Hematopoietic multipotent progenitor cell treated with erythropoietin and hydrocortisone succinate and interleukin-3 and kit ligand, for 15 days (in vitro differentiated cells): ENCODE results near the gene SRL.

ENCODE experiments used
- DNase-seq: peaks from one replicate; pipeline ENCODE4 v3.0.0-alpha.2; 2015; ENCODE audit warnings: low spot score

The SRL gene

DNA sequence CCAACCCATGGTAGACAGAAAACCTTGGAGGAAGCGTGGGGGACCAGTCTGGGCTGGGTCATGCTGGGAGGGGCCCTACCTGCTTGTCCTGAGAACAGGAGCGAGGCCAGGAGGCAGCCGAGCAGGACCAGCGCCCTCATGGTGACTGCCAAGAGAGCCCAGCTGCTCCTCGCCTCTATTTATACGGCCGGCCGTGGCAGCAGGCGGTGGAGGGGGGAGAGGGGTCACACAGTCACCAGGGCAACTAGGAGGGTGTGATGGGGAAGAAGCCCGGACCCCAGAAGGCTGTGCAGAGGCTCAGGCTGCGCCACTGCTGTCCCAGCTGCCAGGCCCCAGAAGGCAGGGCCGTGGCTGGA, at the start of gene SRL:
Gene SRL, minus strand, starts transcription at position 153 of the 356 bp plus-strand sequence. Its CDS starts 13 bp downstream, at position 140.
- DNase-seq: no peak

DNA sequence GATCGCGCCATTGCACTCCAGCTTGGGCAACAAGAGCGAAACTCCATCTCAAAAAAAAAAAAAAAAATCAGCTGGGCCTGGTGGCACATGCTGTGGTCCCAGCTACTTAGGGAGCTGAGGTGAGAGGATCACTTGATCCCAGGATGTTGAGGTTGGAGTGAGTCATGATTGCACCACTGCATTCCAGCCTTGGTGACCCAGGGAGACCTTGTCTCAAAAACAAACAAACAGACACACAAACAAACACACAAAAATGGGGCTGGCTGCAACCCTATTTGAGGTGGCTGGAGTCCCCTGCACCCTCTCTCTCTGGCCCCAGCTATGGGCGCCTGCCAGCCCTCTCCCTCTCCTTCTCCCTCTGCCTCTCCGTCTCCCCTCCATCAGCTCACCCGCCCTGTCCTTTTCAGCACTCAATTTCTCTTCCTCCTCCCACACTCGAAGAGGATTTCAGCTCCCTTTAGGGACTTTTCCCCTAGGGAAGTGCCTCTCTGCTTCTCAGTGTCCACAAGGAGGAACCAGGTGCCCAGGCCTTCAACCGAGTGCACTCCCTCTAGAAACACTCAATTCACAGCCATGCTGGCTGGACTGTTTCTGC, 48.5 kb upstream of the SRL start:
- DNase-seq: no peak

DNA sequence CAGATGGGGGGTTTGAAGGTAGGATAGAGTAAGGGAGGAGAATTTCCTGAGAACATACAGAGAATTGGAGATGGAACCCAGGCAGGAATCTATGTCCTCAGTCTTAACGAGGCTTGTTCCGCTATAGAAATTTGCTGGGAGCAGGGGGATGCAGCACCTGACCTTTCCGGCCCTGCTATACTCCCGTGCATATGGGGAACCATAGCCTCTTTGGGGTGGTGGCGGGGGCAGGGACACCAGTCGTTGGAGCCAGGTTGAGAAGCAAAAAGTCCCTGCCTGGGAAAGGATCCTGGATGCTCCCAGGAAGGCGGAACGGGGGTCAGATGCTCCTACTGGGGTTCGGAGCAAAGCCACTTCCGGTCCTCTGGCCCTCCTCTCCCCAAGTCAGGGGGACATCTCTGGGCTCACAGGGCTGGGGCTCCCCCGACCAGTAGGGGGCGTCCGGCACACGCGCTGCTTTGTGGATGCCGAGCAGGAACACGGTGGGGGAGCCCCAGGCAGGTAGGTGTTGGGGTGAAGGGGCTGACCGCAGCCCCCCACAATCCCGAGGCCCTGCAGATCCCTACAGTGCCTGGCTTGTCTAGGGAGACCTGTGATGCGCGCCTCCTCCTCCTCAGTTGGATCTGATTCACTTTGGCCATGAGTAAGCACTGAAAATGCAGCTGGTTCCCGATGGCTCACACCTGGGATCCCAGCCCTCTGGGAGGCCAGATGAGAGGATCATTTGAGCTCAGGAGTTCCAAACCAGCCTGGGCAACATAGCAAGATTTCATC, 46.5 kb upstream of the SRL start:
- DNase-seq: peak; percentile 71

DNA sequence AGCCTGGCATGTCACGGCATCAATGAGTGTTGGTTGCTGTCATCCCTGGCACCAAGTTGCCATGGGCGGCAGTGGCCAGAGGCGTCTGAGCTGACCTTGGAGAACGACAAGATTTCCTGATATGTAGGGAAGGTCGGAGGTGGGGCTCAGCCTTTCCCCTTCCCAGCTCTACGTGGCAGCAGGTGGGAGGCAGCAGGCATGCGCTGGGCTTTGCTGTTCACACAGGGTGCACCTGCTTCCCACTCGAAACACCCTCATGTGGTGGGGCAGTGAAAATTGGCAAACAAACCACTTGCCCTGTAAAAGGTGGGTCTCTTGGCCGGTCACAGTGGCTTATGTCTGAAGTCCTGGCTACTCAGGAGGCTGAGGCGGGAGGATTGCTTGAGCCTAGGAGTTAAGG, 43.3 kb upstream of the SRL start:
- DNase-seq: no peak

DNA sequence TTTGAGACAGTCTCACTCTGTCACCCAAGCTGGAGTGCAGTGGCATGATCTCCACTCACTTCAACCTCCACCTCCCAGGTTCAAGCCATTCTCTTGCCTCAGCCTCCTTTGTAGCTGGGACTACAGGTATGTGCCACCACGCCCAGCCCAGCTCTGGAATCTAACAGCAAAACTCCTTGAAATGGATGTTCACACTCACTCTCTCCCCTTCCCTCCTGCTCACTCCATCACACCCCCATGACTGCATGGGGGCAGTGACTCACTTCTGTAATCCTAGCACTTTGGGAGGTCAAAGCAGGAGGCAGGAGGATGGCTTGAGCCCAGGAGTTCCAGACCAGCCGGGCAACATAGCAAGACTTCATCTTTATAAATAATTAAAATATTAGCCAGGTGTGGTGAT, 42.1 kb upstream of the SRL start:
- no peak for DNase-seq

DNA sequence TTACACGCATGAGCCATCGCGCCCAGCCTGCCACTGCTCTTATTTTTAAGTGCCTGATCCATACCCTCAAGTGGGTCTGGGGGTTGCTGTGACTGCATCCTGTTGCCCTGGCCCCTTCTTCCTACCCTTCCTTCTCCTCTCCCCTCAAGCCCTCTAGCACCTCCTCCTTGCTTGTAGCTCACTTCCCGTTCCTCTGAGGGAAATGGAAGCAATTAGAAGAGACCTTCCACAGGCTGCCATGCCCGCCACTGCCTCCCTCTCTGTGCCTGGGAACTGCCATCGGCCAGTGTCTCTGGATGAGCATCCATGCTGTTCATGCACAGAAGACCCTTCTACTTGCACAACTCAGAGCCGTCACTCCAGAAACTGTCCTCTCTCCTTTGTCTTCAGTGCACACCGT, 41.6 kb upstream of the SRL start:
- no peak for DNase-seq

DNA sequence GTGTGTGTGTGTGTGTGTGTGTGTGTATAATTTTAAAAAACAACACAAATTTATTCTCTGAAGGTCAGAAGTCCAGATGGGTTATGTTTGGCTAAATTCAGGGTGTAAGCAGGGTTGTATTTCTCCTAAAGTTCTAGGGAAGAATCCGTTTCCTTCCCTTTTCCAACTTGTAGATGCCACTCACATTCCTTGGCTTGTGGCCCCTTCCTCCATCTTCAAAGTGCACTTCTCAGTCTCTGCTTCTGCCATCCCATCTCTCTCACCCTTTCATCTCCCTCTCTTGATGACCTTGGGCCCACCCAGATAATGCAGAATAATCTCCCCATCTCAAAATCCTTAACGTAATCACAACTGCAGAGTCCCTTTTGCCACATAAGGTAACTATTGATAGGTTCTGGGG, 38.7 kb upstream of the SRL start:
- DNase-seq: no peak

DNA sequence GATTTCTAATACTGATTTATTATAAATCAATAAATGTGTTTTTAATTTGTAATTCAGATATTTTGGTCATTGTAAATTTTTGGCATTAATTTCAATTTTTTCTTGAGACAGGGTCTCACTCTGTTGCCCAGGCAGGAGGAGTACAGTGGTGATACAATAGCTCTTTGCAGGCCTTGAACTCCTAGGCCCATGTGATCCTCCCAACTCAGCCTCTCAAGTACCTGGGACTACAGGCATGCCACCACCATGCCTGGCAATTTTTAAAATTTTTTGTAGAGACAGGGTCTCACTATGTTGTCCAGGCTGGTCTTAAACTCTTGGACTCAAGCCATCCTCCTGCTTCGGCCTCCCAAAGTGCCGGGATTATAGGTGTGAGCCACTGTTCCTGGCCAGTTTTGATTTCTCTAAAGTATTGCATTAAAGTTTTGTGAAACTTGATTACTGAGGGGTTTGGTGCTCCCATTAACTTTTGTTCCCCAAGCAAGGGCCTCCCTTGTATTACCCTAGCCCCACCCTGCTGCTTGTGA, 36.2 kb upstream of the SRL start:
- DNase-seq: no peak

DNA sequence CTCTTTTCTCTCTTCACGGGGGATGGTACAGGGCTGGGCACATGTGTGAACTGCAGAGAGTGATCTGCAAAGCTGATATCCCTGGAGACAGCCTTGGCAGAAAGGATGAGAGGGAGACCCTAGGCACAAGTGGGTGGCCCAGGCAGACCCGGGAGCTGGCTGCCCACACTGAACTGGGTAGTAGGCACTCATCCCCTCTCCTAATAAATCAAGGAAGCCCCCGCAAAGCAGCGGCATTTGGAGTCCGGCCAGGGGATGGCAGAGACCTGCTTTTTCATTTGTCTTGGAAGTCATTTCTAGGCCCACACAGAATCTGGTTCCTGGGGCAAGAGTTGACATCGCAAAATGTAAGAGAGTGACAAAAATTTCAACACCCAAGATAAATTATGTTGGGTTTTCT, 34.0 kb upstream of the SRL start:
- DNase-seq: no peak

DNA sequence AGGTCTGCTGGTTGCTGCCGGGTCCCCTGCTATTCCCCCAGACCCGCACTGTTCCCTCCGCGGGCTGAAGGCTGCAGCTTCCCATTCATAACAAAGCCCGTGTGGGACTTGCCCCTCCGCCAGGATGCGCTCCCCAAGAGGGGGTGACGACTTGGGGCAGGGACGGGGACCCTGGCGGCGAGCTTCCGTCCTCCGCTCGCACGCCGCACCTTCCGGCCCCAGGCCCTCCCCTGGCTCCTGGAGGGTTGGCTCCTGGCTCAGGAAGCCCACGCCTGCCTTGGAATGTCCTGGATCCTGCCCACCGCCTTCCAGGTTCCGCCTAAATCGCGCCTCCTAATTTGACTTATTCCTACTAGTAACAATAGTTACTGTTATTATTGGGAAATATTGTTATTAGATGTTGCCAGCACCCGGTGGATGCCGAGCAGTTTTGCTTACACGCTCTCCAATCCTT, 32.0 kb upstream of the SRL start:
- no peak for DNase-seq

DNA sequence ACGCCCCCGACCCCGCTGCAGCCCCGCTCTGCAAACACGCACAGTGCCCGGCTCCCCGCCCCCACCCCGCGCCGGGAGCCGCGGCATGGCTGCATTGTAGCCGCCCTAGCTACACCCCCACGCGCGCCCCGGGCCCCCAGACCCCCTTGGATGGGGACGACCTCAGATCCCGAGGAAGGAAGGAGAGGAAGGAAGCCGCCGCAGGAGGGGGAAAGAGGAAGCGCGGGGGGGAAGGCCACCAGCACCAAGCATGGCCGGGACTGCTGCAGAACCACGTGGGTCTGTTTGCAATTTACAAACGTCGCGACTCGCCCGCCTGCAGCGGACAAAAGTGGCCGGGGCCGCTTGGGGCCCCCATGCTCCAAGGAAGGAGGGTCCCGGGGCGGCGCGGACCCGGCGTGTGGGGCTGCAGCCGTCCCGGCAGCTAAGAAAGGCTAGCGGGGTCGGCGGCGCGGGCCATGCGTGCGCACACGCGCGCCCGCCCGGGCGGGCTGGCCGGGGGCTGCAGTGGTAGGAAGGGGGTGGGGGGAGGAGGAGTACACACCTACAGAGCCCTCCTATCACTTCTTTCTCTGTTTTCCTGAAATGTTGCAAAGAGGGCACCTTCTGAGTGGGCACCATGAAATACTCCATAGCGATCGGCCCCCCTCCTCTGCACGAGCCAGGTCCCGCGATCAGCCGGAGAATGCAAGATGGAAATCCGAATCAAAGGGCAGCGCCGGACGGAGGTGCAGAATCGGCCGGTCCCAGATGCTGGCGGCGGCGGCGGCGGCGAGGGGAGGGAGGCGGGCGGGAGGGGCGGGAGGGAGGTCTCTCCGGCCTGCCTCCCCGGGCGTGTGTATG, 30.5 kb upstream of the SRL start:
- no peak for DNase-seq

DNA sequence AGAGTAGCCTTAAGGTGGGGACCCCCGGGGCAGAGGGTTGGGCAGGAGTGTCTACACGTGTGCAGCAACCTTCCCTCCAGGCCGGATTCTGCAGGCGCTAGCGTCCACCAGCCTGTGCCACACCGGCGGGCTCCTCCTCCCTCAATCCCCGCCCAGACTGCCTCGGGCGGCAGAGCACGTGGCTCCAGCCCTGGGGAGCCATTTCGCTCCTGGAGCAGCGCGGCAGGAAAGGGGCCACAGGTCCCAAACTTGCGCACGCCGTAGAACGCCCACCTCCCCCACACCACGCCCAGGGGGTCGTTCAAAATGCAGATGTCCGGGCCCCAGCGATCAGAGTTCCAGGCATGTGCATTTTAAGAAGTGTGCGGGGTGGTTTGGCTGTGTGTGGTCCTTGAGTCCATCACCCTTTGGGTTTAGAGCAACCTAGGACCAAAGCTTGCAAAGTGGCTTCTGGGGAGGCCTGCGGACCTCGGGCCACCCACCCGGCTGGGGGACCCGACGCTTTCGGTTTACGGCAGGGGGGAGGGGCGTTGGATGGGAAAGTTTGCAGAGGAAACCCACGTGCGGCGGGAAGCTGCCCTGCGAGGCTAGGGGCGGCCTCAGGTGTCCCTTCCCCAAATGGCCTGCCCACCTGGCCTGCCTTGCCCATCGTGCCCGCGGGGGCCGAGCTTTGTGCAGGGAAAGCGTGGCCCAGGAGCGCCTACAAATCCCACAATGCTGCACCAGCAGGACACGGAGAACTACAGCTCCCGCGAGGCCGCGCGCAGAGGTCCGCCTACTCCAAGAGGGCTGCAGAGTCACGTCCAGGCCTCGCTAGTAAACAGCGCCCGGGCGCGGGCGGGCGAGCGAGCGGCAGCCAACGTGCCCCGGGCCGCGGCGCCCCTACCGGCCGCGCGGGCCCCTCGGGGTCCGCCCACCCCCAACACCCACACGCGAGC, 29.6 kb upstream of the SRL start:
- DNase-seq: peak; percentile 88

DNA sequence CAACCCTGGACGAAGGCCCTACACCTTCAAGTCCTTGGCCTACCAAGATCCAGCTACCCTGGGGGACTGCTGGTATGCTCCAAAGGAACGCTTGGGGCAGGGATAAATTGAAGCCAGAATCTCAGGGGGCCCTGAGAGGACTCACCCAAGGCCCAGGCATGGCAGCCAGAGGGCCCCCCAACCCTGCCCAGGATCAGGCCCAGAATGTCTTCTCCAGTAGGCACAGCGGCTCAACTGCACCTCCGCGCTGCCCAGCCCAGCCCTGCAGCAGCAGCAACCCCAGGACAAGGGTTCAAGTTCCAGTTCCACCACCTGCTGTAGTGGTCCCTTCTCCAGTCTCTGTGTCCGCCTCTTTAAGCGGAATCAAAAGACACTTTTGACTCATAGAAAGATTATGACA, 28.7 kb upstream of the SRL start:
- DNase-seq: no peak

DNA sequence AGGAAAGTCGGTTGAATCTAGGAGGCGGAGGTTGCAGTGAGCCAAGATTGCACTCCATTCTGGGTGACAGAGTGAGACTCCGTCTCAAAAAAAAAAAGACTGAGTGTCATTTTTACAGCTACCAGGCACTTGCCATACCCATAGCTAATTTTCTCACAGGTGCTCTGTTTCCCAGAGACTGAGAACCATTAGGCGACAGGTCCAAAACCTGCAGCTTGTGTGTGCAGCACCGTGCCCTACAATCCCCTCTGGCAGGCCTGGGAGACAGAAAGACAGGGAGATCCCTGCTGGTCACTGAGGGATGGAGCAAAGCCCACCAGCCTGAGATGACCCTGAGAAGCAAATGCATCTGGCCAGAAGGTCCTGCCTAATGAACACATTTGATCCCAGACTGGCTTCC, 28.2 kb upstream of the SRL start:
- no peak for DNase-seq

DNA sequence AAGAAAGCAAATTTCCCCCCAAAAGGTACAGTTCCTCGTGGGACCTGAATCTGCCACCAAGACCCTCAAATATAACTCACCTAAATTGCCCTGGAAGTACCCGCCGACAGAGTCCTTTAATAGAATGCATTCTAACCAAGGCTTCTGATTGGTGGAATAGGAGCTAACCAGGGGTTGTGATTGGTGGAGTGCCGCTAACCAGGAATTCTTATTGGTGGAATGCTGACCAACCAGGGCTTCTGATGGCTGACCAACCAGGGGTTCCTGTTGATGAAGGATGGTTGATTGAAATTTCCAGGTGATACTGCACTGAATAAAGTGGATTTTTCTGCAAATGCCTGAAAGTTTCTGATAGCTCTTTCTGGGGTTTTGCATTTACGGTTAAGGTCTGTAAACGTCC, 24.5 kb upstream of the SRL start:
- DNase-seq: peak; percentile 30

DNA sequence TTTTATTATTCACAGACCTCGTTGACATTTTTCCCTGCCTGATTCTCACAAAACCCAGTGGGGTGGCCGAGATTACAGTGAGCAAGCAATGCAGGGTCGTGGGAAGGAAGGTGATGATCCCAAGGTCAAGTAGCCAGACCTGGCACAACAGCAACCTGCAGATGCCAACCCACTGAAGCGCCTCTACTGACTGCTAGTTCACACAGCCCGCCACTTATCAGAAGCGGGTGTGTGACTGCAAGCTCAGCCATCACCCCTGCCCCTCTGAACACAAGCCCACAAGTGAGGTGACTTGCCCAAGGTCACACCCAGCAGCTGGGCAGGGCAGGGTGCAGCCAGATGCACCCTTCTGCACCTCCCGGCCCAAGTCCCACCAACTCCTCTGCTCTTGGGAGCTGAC, 23.8 kb upstream of the SRL start:
- peak; percentile 19 for DNase-seq

DNA sequence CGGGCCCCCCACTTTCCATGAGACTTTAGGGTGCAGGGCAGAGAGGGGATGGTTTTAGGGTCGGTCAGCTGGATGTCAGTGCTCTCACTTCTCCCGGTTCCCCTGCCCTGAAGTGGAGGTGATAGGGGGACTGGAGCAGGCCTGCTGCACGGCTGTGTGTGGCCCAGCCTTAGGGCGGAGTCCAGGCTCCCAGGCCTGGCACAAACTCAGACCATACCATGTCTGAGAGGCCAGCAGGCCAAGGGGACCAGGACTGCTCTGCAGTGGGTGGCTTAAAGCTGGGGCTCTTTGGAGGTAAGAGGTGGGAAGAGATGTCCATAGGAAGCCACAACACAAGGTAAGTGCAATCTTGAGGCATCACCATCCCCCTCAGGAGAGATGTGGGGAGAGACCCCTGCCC, 22.7 kb upstream of the SRL start:
- no peak for DNase-seq

DNA sequence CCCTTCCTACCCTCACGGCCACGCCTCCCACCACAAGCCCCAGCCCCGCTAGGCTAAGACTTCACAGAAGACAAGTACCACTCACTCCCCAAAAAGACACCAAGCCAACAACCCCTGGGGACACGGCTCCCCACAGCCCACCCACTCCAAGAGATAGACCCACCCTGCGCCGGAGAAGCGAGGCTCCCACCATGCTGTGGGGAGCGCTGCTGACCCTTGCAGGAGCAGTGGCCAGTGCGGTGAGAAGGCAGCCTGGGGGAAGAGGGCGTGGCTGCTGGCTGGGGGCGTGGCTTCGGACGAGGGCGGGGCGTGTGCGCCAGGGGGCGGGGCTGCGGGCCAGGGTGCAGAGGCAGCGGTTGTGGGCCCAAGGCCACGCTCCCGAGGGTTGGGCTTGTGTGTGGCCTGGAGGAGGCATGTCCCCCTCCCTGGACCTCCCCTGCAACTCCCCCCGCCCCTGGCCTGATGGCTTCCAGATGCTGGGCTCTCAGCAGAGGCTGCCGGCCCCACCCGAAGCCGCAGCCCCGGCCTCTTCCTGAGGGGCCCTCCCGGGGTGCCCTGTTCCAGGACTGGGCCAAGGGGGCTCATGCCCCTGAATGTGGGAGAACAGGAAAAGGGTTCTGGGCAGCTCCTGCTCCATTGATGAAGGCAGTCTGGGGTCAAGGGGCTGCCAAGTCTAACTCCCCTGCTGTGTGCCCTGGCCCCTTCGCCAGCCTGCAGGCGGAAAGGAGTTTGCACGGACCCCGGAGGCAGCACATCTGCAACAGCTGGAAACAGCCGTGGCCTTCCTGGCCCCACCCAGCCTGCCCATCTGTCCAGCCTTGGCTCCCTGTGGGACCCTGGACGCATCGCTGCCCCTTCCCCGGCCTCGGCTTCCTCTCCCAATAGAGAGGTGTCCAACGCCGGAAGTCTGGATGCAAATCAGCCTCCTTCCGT, 21.9 kb upstream of the SRL start:
- peak; percentile 39 for DNase-seq

DNA sequence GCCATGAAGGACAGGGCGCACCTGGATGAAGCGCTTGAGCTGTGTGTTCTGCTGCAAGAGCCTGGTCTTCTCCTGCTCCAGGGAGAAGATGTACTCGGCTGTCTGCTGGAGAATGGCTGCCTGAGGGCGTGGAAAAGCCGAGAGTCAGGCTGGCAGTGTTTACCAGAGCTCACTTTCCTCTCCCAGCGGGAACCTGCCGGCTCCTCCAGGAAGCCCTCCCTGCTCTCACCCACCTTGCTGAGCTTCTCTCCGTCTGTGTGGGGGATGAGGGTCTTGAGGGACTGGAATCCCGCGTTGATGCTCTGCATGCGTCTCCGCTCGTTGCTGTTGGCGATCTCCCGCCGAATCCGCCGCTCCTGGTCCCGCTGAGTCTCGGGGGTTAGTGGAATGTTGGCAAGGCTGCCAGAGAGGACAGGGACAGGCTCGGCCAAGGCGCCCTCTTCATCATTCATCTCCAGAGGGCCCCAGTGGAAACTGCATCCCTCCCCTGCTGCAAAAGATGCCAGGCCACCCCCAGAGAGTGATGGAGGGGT, 20.5 kb upstream of the SRL start:
- DNase-seq: no peak

DNA sequence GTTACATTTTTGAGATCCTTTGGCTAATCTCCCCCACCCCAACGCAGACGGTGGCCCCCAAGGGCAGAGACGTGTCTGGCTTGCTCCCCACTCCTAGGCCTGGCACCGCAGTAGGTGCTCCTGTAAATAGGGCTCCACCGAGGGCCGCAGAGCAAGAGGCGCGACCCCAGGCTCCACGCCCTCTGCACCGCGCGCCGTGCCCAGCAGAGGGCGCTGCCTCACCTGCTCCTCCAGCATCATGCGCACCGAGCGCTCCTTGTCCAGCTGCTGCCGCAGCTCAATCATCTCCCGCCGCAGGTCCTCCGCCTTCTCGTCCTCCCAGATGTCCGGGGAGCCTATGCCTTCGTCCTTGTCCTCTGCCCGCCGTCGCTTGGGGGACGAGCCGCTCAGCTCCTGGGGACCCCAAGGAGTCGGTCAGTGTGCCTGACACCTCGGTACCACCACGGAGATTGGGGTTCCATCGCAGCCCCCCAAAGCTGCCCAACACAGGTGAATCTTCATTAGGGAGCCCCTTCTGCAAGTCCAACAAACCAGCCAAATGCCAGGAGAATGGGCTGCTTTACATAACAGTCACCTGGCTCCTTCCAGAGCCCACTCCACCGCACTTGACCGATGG, 19.8 kb upstream of the SRL start:
- peak; percentile 53 for DNase-seq
